Lung microvascular endothelial cell (primary cell): ENCODE data around the gene CLCA4. TPM values are rescaled to one million over a fixed set of nuclear protein-coding genes. Genes with fewer than 3 reads are reported as not detected.

Experiments
- DNase-seq, 2 donors: peaks; one replicate each; pipeline versions ENCODE4 v3.0.0 to v3.0.0-alpha.2; 2010; ENCODE audit warnings: low read depth in 2 of 2
- total RNA-seq: library from RNA; depleted of rRNA; stranded (reverse); fragments of >200 nt; gene quantifications from 2 replicates; pipeline ENCODE4 v1.2.1, GENCODE V29; 2014

The CLCA4 gene
- total RNA-seq, 1 donor from 2014 or later, result not detected

GRCh38 chr1:86616433-86616832 is 69.6 kb downstream of the CLCA4 start:
- DNase-seq, result no peak

GRCh38 chr1:86616871-86617270 is 70.0 kb downstream of the CLCA4 start:
- DNase-seq, result no peak

- DNase-seq, result no peak
These were observed 71.5 kb downstream of the CLCA4 start for GRCh38 chr1:86618358-86618757.

GRCh38 chr1:86619313-86619712 is 72.4 kb downstream of the CLCA4 start:
- DNase-seq, result no peak

- no peak for DNase-seq
These were observed 74.4 kb downstream of the CLCA4 start for GRCh38 chr1:86621286-86621685.

Other genes starting within 250 kb of the CLCA4 start
- 22.9 and 36.5 TPM in 2 replicates for gene ODF2L, start 150.8 kb upstream of the CLCA4 start, total RNA-seq
- gene CLCA2, start 122.9 kb upstream of the CLCA4 start, total RNA-seq, result not detected in 2 replicates
- not detected in 2 replicates for gene CLCA1, start 78.2 kb upstream of the CLCA4 start, total RNA-seq
- 34.2 and 36.9 TPM in 2 replicates for gene SH3GLB1, start 157.5 kb downstream of the CLCA4 start, total RNA-seq